HepG2 (cell line): Measurements from ENCODE around the gene CACNA1C.

Experiments used
- CEBPB ChIP-seq: IDR thresholded peaks from 2 replicates; pipeline ENCODE4 v1.6.1; 2011; ENCODE audit warnings: low read depth, low read length, improper control_type of control experiment, borderline replicate concordance
- CSRNP2 ChIP-seq: sonication (generic); formaldehyde crosslinking; conservative IDR thresholded peaks from 2 replicates; pipeline ENCODE4 v1.8.0; 2022; ENCODE audit warnings: low read depth, missing genetic modification reagents
- CTCF ChIP-seq: sonication (generic); formaldehyde crosslinking; IDR thresholded peaks from 2 replicates; pipeline ENCODE4 v1.5.0; 2020; ENCODE audit warnings: mild to moderate bottlenecking, missing genetic modification reagents, moderate library complexity
- EP300 ChIP-seq, 3 experiments: sonication (generic) in 1 of 3; formaldehyde crosslinking in 1 of 3; IDR thresholded peaks; 2 replicates each; pipeline versions ENCODE4 v1.5.1 to v1.6.1; 2011 to 2020; ENCODE audit warnings: low read depth in 2 of 3, low read length in 2 of 3, borderline replicate concordance in 1 of 3, improper control_type of control experiment in 1 of 3, mild to moderate bottlenecking in 1 of 3, missing genetic modification reagents in 1 of 3, moderate library complexity in 1 of 3
- FOXJ3 ChIP-seq: sonication (generic); formaldehyde crosslinking; IDR thresholded peaks from 2 replicates; pipeline ENCODE4 v1.4.0; 2020; ENCODE audit warnings: missing genetic modification reagents, mild to moderate bottlenecking, borderline replicate concordance
- HNRNPH1 ChIP-seq: fragments of 200-400 bp; formaldehyde crosslinking; optimal IDR thresholded peaks from 2 replicates; pipeline ENCODE3; 2017; ENCODE audit warnings: mild to moderate bottlenecking, low read depth, low read length
- POLR2AphosphoS5 ChIP-seq: IDR thresholded peaks from 2 replicates; pipeline ENCODE4 v1.6.1; 2012; ENCODE audit warnings: low read depth, low read length
- SIN3B ChIP-seq: fragments of 150-350 bp; IDR thresholded peaks from 2 replicates; pipeline ENCODE4 v1.6.1; 2014; ENCODE audit warnings: low read length
- SMARCC2 ChIP-seq: fragments of 450-650 bp; IDR thresholded peaks from 2 replicates; pipeline ENCODE4 v1.6.1; 2017; ENCODE audit warnings: antibody characterized with exemption, mild to moderate bottlenecking
- SUZ12 ChIP-seq: fragments of 150-350 bp; IDR thresholded peaks from 2 replicates; pipeline ENCODE4 v1.6.1; 2014; ENCODE audit warnings: low read depth, low read length
- ZSCAN12 ChIP-seq: sonication (generic); formaldehyde crosslinking; IDR thresholded peaks from 2 replicates; pipeline ENCODE4 v1.9.0; 2021; ENCODE audit warnings: mild to moderate bottlenecking, missing genetic modification reagents

- TF ChIP-seq FOXJ3 (no peak), HNRNPH1 (no peak), CEBPB (no peak), ZSCAN12 (CRISPR knock-in tag) (no peak), CTCF (CRISPR knock-in tag) (no peak), EP300 (IDR thresholded peaks at IDR 0.05; ENCODE audit: low read depth in 2 of 2, low read length in 2 of 2) (no peak), EP300 (CRISPR knock-in tag; IDR thresholded peaks at IDR 0.05; ENCODE audit: borderline replicate concordance) (no peak), SIN3B (no peak), CSRNP2 (CRISPR knock-in tag) (no peak), POLR2AphosphoS5 (no peak), SMARCC2 (no peak), SUZ12 (no peak)
Measured at GRCh38 chr12:2097617-2098016, 44.8 kb downstream of the CACNA1C start.
